HG03378 (cell line): ENCODE measurements around the gene SUGCT.

Experiments
- ATAC-seq: cut with Tn5 transposase; IDR thresholded peaks from one replicate; pipeline ENCODE4 v1.9.1; 2021; ENCODE audit warnings: mild to moderate bottlenecking, moderate library complexity; ENCODE audit not compliant: unreplicated experiment

The SUGCT gene

DNA sequence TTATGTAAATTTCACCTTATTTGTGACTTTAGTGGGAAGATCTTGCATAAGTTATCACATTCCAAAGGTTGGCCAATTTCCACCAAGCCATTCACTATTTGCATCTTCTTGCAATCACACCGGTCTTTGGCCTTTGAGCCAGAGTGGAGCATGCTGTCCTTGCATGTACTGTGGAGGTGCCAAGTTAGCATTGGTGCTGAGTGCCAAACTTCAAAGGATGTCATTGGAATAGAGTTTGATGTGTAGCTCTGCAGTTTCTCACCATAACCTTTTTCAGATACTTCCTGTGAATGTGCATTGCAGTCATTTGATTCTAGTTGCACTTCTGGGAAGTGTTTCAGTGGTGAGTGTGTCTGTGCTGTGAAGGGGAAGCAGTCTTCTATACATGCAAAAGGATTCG lies 620.6 kb downstream of the SUGCT start:
- ATAC-seq = no peak

DNA sequence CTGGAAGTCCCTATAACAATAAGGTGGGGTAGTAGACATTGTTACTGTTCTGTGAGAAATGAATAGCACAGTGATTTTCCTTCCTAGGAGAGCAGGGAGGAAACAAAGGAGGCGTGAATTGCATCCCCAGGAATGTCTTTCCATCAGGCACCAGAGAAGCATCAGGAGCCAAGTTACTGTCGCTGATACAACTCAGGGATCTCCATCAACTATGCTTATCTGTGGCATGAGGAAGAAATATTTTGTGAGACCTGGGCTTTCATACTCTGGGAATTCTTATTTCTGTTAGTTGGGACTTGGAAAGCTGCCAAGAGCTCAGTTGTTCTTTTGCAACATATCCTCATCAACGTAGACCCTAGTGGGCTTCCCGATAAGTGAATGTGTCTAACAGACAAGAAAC lies 622.3 kb downstream of the SUGCT start:
- ATAC-seq = no peak

DNA sequence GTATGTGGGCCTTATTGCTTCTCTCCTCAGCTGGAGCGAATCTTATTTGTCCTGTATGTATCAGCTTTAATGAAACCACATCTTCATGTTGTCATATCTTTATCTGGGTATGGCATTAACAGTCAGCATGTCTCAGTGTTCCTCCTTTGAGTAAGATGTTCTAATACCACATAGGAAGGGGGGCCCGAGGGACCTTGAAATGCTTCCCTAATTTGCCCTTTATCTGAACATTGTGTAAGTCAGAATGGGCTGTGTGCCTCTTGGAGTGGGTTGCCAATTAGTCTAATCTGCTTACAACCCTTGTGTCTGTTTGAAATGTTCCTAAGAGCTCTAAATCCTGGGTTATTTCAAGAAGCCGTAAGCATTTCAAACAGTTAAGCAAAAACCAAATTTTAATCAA lies 623.8 kb downstream of the SUGCT start:
- no peak for ATAC-seq

DNA sequence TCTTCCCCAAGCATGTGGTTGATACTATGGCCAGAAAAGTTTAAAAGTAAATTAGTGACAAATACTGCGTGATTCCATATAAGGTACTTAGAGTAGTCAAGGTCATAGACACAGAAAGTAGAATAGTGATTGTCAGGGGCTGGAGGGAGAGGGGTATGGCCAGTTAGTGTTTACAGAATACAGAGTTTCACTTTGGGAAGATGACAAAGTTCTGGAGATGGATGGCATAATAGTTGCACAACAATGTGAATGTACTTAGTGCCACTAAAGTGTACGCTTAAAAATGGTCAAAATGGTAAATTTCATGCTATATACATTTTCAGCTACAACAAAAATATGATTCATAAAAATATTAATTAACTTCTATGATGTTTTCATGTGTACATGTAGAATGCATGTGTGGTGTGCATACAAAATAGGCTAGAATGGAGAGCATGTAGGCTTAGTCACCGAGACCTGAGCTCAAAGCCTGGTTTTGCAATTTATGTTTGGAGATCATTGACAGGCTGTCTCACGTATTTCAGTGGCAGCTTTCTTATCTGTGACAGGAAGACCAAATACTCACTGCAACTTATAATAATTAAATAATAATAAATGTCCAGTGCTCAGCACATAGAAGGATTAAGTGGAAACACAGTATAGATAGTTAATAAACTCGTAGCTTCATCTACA lies 625.6 kb downstream of the SUGCT start:
- no peak for ATAC-seq

- ATAC-seq = no peak
Observed at GRCh38 chr7:40760987-40761386, 626.2 kb downstream of the SUGCT start.

DNA sequence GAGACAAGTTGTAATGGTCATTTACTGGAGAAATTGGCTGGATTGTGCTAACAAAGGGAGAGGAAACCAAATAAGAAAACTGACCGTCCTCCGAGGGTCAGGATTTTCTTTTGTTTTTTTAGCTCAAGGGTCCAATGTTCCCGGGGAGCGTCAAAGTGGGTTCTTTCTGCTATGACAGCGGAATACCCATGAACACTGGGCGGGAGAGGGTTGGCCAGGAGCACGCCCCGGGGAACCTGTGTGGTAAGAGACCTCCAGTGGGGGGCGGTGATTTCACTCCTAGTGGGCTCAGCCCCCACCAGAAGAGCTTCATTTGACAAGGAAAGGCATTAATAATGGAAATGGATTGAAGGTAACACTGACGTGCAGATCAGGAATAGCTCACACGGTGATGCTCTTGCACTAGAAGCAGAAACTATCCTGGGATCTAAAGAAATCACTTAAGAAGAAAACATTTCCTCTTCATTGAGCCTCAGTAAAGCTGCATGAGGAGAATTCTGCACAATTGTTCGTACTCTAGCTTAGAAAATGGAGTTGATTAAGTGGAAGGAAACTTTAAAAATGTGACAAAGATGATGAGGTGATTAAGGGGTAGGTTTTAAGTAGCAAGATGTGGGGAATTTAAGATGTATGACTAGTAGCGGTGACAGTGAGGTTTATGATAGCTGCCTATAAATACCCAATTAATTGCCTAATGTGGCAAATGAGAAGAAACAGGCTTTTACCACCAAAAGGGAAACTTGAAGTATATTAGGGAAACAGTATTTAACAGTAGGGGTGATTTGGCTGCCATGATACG lies 627.2 kb downstream of the SUGCT start:
- ATAC-seq = no peak

DNA sequence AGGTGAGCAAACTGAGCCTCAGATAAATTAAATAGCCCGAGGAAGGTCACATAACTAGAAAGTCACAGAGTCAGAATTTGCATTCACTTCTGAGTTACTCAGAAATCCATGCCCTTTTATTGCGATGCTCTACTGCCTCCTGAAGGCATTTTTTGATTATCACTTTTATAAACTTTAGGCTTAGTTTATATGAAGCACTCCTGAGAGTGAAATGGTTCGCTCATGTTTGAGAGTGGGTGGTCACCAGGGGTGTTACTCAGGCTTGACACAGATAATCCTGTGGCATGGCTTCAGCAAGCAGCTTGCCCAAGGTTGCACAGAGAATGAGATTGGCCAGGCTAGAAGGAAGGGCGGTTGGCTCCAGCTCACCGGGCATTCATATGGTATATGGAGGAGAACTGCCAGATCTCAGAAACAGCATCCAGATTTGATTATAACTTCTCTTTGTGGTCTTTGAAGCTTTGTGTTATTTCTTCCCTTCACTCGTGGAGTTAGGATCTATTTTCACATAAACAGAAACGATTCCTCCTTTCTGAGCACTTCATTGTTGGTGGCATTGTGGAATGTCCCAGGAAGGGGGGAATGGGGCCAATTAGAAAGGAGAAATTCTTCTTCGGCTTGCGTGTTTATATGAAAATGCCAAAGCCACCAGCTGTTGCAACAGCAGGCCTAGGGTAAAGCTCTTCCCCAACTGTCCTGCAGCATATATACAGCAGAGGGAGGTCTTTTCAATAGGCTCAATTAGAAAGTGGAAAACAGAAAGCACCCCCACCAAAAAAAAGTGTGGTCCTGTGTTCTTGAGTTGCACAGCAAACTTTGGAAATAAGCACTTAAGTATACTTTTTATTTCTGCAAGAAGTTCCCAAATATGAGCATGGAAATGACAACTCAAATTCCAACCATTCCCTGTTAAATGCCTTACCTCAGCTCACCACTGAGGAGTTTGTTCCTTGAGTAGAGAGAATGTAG lies 628.8 kb downstream of the SUGCT start:
- ATAC-seq = no peak

DNA sequence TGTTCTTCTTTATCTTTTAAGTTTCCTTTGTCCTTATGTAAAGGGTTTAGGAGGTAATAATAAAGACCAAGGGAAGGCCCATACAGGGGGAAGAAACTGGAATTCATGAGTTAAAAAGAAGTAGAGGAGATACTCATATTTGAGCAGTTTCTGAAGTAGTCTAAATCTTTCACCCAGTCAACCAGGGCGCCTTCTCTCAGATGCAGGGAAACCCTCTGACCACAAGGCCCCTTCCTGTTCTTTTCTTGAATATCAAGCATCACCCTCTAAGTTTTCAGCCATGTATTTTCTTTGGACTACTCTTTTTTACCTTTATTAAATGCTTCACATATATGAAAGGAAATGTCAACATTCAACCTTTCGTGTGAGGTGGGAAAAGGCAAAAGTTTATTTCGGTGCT lies 630.8 kb downstream of the SUGCT start:
- no peak for ATAC-seq

GRCh38 chr7:40772096-40772495 lies 637.3 kb downstream of the SUGCT start:
- no peak for ATAC-seq

DNA sequence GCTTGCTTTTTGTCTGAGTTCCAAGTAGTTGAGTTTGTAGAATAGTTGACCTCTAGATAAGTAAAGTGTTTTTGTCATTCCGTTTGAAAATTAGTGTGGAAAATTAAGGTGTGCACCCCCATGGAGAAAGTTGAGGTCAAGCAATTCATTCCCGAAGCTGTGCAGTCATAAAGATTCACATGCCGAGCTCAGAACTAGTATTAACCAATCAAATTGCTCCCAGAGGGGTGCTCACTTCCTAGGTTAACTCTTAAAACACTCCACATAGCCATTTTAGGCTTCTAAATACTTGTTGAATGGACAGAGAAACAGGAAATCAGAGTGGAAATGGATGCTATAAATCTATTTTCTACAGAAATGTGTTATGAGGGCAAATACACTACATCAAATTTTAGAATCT lies 638.9 kb downstream of the SUGCT start:
- no peak for ATAC-seq

GRCh38 chr7:40775877-40776276 lies 641.1 kb downstream of the SUGCT start:
- ATAC-seq = no peak

- no peak for ATAC-seq
Observed at GRCh38 chr7:40777730-40778312, 643.0 kb downstream of the SUGCT start.

GRCh38 chr7:40780460-40780859 lies 645.7 kb downstream of the SUGCT start:
- ATAC-seq = no peak

DNA sequence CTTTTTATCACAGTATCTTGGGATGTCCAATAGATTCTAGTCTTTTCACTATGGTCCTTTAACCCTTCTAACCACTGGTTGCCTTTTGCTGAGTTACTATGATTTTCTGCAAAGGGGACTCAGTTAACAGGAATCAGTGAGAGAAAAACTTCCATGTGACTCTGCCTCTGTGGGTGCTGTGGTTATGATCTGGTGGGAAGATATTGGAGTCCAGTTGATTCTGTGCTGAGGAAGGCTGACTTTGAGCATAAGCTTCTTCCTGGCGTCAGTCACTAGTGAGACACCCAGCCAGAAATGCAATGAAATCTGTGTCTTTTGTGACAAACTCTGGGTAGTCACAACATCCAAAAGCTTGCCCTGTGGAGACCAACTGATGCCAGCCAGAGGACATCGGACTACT lies 648.0 kb downstream of the SUGCT start:
- no peak for ATAC-seq

DNA sequence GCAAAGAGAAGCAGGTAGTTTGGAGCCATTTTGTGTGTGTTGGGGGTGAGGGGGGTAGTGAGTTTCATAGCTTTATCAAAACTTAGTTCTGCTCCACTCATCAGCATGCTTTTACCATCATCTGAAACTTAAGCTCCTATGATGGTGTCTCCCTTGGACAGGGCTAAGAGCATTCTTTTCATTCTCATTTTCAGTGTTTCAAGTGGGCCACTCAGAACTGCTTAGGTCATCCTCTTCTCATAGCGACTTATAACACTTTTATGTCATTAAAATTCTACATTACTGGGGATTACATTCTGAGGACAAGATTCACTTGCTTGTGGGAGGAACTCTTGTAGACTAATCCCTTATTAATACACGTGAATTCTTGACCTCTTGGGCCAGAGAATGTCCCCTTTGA lies 649.4 kb downstream of the SUGCT start:
- ATAC-seq = no peak

- no peak for ATAC-seq
Observed at GRCh38 chr7:40786909-40787308, 652.1 kb downstream of the SUGCT start.

GRCh38 chr7:40793132-40793531 lies 658.3 kb downstream of the SUGCT start:
- ATAC-seq = no peak

GRCh38 chr7:40795607-40796006 lies 660.8 kb downstream of the SUGCT start:
- ATAC-seq = no peak

- ATAC-seq = no peak
Observed at GRCh38 chr7:40796723-40797122, 661.9 kb downstream of the SUGCT start.

GRCh38 chr7:40798613-40799012 lies 663.8 kb downstream of the SUGCT start:
- no peak for ATAC-seq
